Sigmoid colon (tissue), 7 donors: Measurements from ENCODE around the gene CDK5RAP3. TPM values are rescaled to one million over a fixed set of nuclear protein-coding genes. Genes with fewer than 3 reads are reported as not detected.

Experiments
- DNase-seq: peaks from one replicate; pipeline ENCODE4 v3.0.0-alpha.2; 2019
- H3K27ac ChIP-seq, 4 donors: fragments of 200-600 bp; sonication (generic); one replicate each; pipeline ENCODE4 v1.5.1; 2016 to 2019; ENCODE audit warnings: mild to moderate bottlenecking in 1 of 4
- H3K27me3 ChIP-seq, 3 donors: fragments of 200-600 bp; sonication (generic); one replicate each; pipeline ENCODE4 v1.5.1; 2019; ENCODE audit warnings: mild to moderate bottlenecking in 1 of 3
- H3K36me3 ChIP-seq, 4 donors: fragments of 200-600 bp; sonication (generic); one replicate each; pipeline ENCODE4 v1.5.1; 2016 to 2019
- H3K4me1 ChIP-seq, 4 donors: fragments of 200-600 bp; sonication (generic); one replicate each; pipeline ENCODE4 v1.5.1; 2017 to 2019
- H3K4me3 ChIP-seq, 4 donors: fragments of 200-600 bp; sonication (generic); one replicate each; pipeline ENCODE4 v1.5.1; 2017 to 2019; ENCODE audit warnings: mild to moderate bottlenecking in 2 of 4, moderate library complexity in 1 of 4
- H3K9me3 ChIP-seq, 4 donors: fragments of 200-600 bp in 3 of 4; sonication (generic) in 3 of 4; one replicate each; pipeline versions ENCODE4 v1.5.1 to v1.6.1; 2013 to 2019
- CTCF ChIP-seq, 4 experiments: fragments of 450-650 bp in 3 of 4; fragments of 200-600 bp in 1 of 4; IDR thresholded peaks; one replicate each; pipeline ENCODE4 v1.5.1; 2016 to 2019; ENCODE audit warnings: antibody characterized with exemption in 4 of 4, mild to moderate bottlenecking in 3 of 4, moderate library complexity in 2 of 4
- EP300 ChIP-seq, 4 donors: sonication (generic); formaldehyde crosslinking; IDR thresholded peaks; one replicate each; pipeline ENCODE4 v1.6.1; 2017; ENCODE audit warnings: antibody characterized with exemption in 4 of 4
- POLR2A ChIP-seq, 2 donors: fragments of 450-650 bp; IDR thresholded peaks; one replicate each; pipeline ENCODE4 v1.6.1; 2016; ENCODE audit warnings: antibody characterized with exemption in 2 of 2, mild to moderate bottlenecking in 2 of 2, moderate library complexity in 2 of 2
- POLR2AphosphoS5 ChIP-seq, 4 donors: sonication (generic); formaldehyde crosslinking; IDR thresholded peaks; one replicate each; pipeline ENCODE4 v1.6.1; 2017; ENCODE audit warnings: antibody characterized with exemption in 4 of 4
- WGBS, 2 donors: extraction: QIAGEN DNeasy Blood & Tissue Kit; methylation state at CpG; one replicate each; pipeline ENCODE4 v1.1.7; 2013; 5-methylcytosine and 5-hydroxymethylcytosine counted together
- intact Hi-C: fragments of 100-400 bp; cut with DNase I; formaldehyde crosslinking; loops from one replicate; pipeline ENCODE4 v1.15.1; 2023
- polyA plus RNA-seq, 3 donors: library from polyadenylated mRNA; stranded (reverse); fragments of 200-250 nt; gene quantifications; one replicate each; pipeline ENCODE4 v1.2.3, GENCODE V29; 2013
- total RNA-seq, 4 donors: library from RNA; depleted of rRNA; stranded (reverse); fragments of >200 nt; gene quantifications; one replicate each; pipeline ENCODE4 v1.1.0, GENCODE V29; 2016
- donor health status: healthy with polysubstance abuse.
- donor health status: Bipolar disorder and iron deficiency.
- donor health status: healthy.

Gene CDK5RAP3
- total and polyA plus RNA-seq, 7 donors, result 43.5 to 200 (median 71.5) TPM

- TF ChIP-seq EP300 (IDR thresholded peaks at IDR 0.05), result no peak
- TF ChIP-seq POLR2A (IDR thresholded peaks at IDR 0.05), result no peak
- TF ChIP-seq CTCF (IDR thresholded peaks at IDR 0.05), result no peak
- TF ChIP-seq POLR2AphosphoS5 (IDR thresholded peaks at IDR 0.05), result no peak
- intact Hi-C loops, result no loop called here
- Histone ChIP-seq H3K9me3 (no peaks in the 10 kb centered on the region), H3K4me1 (peaks cover 0 to 6% (median 3%) of the 10 kb centered on the region in 4 donors), H3K27ac (no peak overlapping the region), H3K36me3 (no peaks in the 10 kb centered on the region), H3K27me3 (no peaks in the 10 kb centered on the region), H3K4me3 (no peak overlapping the region)
- no peak for DNase-seq
- WGBS, 2 donors, result 82 to 97% methylated on average over 3 of the region's 3 CpGs
Measured at GRCh38 chr17:47962901-47963300, 8.0 kb upstream of the CDK5RAP3 start.

- Histone ChIP-seq H3K4me3 (no peak overlapping the region), H3K27ac (no peak overlapping the region), H3K27me3 (no peaks in the 10 kb centered on the region), H3K9me3 (no peaks in the 10 kb centered on the region), H3K36me3 (no peaks in the 10 kb centered on the region), H3K4me1 (peaks cover 0 to 6% (median 3%) of the 10 kb centered on the region in 4 donors)
- TF ChIP-seq POLR2AphosphoS5 (IDR thresholded peaks at IDR 0.05) (no peak), POLR2A (IDR thresholded peaks at IDR 0.05) (no peak), CTCF (IDR thresholded peaks at IDR 0.05) (no peak), EP300 (IDR thresholded peaks at IDR 0.05) (no peak)
- no peak for DNase-seq
- WGBS, 2 donors, result 96 to 98% methylated on average over 5 of the region's 5 CpGs
- intact Hi-C loops, result no loop called here
Measured at GRCh38 chr17:47964856-47965255, 6.1 kb upstream of the CDK5RAP3 start.

- intact Hi-C loops, result no loop called here
- no peaks in the 10 kb centered on the region for H3K36me3 ChIP-seq
- TF ChIP-seq CTCF (IDR thresholded peaks at IDR 0.05) (no peak), POLR2AphosphoS5 (IDR thresholded peaks at IDR 0.05) (peak in 1 of 4 donors; percentile 6), POLR2A (IDR thresholded peaks at IDR 0.05) (peak in 1 of 2 donors; percentile 39)
- H3K4me3 ChIP-seq, result no peak overlapping the region
- WGBS, 2 donors, result 11 to 52% methylated on average over 1 of the region's 1 CpG
- H3K9me3 ChIP-seq, result no peaks in the 10 kb centered on the region
- H3K27me3 ChIP-seq, result no peaks in the 10 kb centered on the region
- no peak for DNase-seq
- H3K4me1 ChIP-seq, result peaks cover 0 to 12% (median 8%) of the 10 kb centered on the region in 4 donors
- peak overlapping the region in 3 of 4 donors; percentile 7 to 14 (median 7) for H3K27ac ChIP-seq
Measured at GRCh38 chr17:47966079-47966519, 4.8 kb upstream of the CDK5RAP3 start.

GRCh38 chr17:47967607-47968252 lies 3.2 kb upstream of the CDK5RAP3 start:
- intact Hi-C loops, result no loop called here
- no peak for DNase-seq
- WGBS, 2 donors, result 12 to 49% methylated on average over 5 of the region's 5 CpGs
- H3K36me3 ChIP-seq, result no peaks in the 10 kb centered on the region
- H3K27ac ChIP-seq, result no peak overlapping the region
- H3K4me1 ChIP-seq, result peaks cover 0 to 26% (median 17%) of the 10 kb centered on the region in 4 donors
- H3K9me3 ChIP-seq, result no peaks in the 10 kb centered on the region
- no peak overlapping the region for H3K4me3 ChIP-seq
- no peaks in the 10 kb centered on the region for H3K27me3 ChIP-seq
- TF ChIP-seq POLR2A (IDR thresholded peaks at IDR 0.05), result no peak
- TF ChIP-seq POLR2AphosphoS5 (IDR thresholded peaks at IDR 0.05), result no peak
- no peak for TF ChIP-seq EP300 (IDR thresholded peaks at IDR 0.05)
- no peak for TF ChIP-seq CTCF (IDR thresholded peaks at IDR 0.05)
